Ovary (tissue), 9 donors: ENCODE measurements around the gene GIMD1. TPM values are rescaled to one million over a fixed set of nuclear protein-coding genes. Genes with fewer than 3 reads are reported as not detected.

ENCODE experiments used
- DNase-seq, 5 donors: peaks; one replicate each; pipeline ENCODE4 v3.0.0-alpha.2; 2019 to 2020
- H3K27ac ChIP-seq, 2 donors: fragments of 200-600 bp; one replicate each; pipeline versions ENCODE4 v1.5.1 to v1.8.0; 2019 to 2022
- H3K27me3 ChIP-seq: fragments of 200-600 bp; one replicate; pipeline ENCODE4 v1.8.0; 2022
- H3K36me3 ChIP-seq: fragments of 200-600 bp; sonication (generic); one replicate; pipeline ENCODE4 v1.5.1; 2019
- H3K4me1 ChIP-seq: one replicate; pipeline ENCODE4 v1.8.1; 2013; ENCODE audit warnings: mild to moderate bottlenecking, moderate library complexity; ENCODE audit not compliant: insufficient read depth
- H3K4me3 ChIP-seq: fragments of 200-600 bp; sonication (generic); one replicate; pipeline ENCODE4 v1.5.1; 2017
- H3K9me3 ChIP-seq, 2 donors: fragments of 200-600 bp in 1 of 2; sonication (generic) in 1 of 2; one replicate each; pipeline versions ENCODE4 v1.5.1 to v1.8.1; 2013 to 2019; ENCODE audit warnings: mild to moderate bottlenecking in 1 of 2, moderate library complexity in 1 of 2
- EP300 ChIP-seq: sonication (generic); formaldehyde crosslinking; IDR thresholded peaks from one replicate; pipeline ENCODE4 v1.6.1; 2017; ENCODE audit warnings: antibody characterized with exemption
- POLR2A ChIP-seq: fragments of 450-650 bp; IDR thresholded peaks from one replicate; pipeline ENCODE4 v1.6.1; 2017; ENCODE audit warnings: antibody characterized with exemption, mild to moderate bottlenecking, moderate library complexity
- WGBS, 3 donors: extraction: QIAGEN DNeasy Blood & Tissue Kit in 1 of 3; methylation state at CpG; one replicate each; pipeline versions ENCODE4 v1.1.5 to v1.1.7; 2013 to 2017; 5-methylcytosine and 5-hydroxymethylcytosine counted together
- intact Hi-C, 4 donors: fragments of 100-400 bp; cut with DNase I; formaldehyde crosslinking; loops; one replicate each; pipeline versions ENCODE4 v1.11.0 to v1.15.1; 2022 to 2023
- polyA plus RNA-seq, 2 donors: library from polyadenylated mRNA; stranded (reverse); fragments of 200-250 nt in 1 of 2; fragments of 350-450 nt in 1 of 2; fragmentation: Illumina TruSeq in 1 of 2; extraction: RNeasy Lipid Tissue Mini Kit (QIAGEN cat#74804) in 1 of 2; gene quantifications; one replicate each; pipeline ENCODE4 v1.2.3, GENCODE V29; 2013 to 2014
- total RNA-seq, 7 donors: library from RNA; depleted of rRNA in 2 of 7; stranded (reverse); fragments of >200 nt in 2 of 7; fragmentation: NEBNext Ultra II Directional in 3 of 7; extraction: Animal tissue kit (Norgen Biotek cat#: 25700) in 3 of 7; gene quantifications; one replicate each; pipeline versions ENCODE4 v1.1.0 to v1.2.4, GENCODE V29; 2016 to 2023
- TF ChIP-seq, protein P1 (sequence below), 3 donors: fragments of 450-650 bp in 2 of 3; fragments of 200-600 bp in 1 of 3; IDR thresholded peaks; one replicate each; pipeline versions ENCODE4 v1.5.1 to v1.8.0; 2016 to 2022; ENCODE audit warnings: antibody characterized with exemption in 3 of 3, mild to moderate bottlenecking in 1 of 3
- donor health status: DM: no; HTN: no; CAD: no; lungs with moderate emphysema.
- donor health status: DM: no; HTN: no; CAD: no.
- donor health status: Bipolar disorder and iron deficiency.
- donor health status: DM: yes; HTN: yes; CAD: no.
- donor health status: DM: no; HTN: no; CAD: no.
- donor health status: DM: yes; HTN: yes; CAD: no.

The GIMD1 gene
- total and polyA plus RNA-seq, 9 donors: not detected

DNA sequence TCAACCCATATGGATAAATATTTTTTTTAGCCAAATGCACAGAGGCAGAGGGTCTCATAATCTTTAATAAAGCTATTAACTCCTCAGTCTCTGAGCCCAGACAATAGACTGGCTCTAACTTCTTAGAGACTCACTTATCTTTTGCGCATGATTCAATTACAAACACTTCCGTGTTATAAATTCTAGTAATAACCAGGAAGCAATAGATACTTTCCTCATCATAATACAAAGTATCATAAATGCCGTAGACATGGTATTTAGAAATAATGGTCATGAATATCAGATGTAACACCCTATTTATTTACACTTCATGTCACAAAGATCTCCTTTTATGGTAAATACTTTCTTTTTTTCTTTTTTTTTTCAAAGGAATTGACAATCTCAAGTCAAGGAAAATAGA, 4.4 kb upstream of the GIMD1 start:
- 76 to 89% (median 85%) methylated on average over 3 of the region's 3 CpGs for WGBS, 3 donors
- no peak overlapping the region for H3K27ac ChIP-seq
- no peaks in the 10 kb centered on the region for H3K27me3 ChIP-seq
- H3K4me1 ChIP-seq: no peaks in the 10 kb centered on the region
- H3K4me3 ChIP-seq: no peak overlapping the region
- H3K36me3 ChIP-seq: no peaks in the 10 kb centered on the region
- no peaks in the 10 kb centered on the region for H3K9me3 ChIP-seq
- TF ChIP-seq EP300 (no peak), POLR2A (no peak)
- TF ChIP-seq, protein P1, sequence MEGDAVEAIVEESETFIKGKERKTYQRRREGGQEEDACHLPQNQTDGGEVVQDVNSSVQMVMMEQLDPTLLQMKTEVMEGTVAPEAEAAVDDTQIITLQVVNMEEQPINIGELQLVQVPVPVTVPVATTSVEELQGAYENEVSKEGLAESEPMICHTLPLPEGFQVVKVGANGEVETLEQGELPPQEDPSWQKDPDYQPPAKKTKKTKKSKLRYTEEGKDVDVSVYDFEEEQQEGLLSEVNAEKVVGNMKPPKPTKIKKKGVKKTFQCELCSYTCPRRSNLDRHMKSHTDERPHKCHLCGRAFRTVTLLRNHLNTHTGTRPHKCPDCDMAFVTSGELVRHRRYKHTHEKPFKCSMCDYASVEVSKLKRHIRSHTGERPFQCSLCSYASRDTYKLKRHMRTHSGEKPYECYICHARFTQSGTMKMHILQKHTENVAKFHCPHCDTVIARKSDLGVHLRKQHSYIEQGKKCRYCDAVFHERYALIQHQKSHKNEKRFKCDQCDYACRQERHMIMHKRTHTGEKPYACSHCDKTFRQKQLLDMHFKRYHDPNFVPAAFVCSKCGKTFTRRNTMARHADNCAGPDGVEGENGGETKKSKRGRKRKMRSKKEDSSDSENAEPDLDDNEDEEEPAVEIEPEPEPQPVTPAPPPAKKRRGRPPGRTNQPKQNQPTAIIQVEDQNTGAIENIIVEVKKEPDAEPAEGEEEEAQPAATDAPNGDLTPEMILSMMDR (IDR thresholded peaks at IDR 0.05): no peak
- intact Hi-C loops: no loop called here
- no peak for DNase-seq

DNA sequence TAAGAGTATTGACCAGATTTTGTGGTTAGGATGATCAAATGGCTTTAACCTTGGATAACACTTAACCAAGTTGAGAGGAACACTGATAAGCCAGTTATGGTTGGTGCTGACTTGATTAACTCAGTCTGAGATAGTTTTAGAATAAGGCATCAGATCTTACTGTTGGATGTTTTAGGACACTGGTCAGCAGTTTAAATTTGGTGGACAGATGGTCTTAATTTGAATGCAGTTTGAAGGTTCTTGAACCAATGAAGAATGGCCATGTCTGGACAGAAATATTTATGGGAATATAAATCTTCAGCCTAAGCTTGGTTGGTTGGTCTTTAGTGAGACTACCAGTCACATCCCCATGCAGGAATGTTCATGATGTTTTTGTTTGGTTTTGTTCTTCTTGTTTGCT, 2.6 kb upstream of the GIMD1 start:
- no peak for TF ChIP-seq POLR2A
- no peak for TF ChIP-seq EP300
- TF ChIP-seq, protein P1 (IDR thresholded peaks at IDR 0.05): no peak
- no peaks in the 10 kb centered on the region for H3K4me1 ChIP-seq

DNA sequence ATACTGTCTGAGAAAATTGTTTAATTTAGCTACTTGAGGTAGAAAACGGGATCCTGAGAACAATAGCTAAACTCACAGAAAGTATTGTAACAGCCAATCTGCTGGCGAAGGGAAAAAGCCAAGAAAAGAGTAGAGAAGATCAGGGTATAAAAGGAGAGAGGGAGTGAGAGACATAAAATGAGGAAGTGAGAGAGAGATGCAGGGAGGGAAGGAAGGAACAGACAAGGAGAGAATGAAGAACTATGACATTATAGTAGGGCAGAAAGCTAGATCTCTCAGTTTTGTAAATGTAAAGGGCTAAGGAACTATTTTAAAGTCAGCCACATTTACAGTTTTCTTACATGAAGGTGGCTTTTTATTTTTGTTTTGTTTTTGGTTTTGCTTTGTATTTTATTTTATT, 1.6 kb upstream of the GIMD1 start:
- 55 to 74% (median 63%) methylated on average over 2 of the region's 2 CpGs for WGBS, 3 donors
- no peak overlapping the region for H3K4me3 ChIP-seq
- no peak overlapping the region for H3K27ac ChIP-seq
- TF ChIP-seq POLR2A: no peak
- TF ChIP-seq, protein P1 (IDR thresholded peaks at IDR 0.05): no peak
- no peak for TF ChIP-seq EP300
- H3K36me3 ChIP-seq: no peaks in the 10 kb centered on the region
- no peaks in the 10 kb centered on the region for H3K27me3 ChIP-seq
- intact Hi-C loops: no loop called here
- no peak for DNase-seq
- H3K4me1 ChIP-seq: no peaks in the 10 kb centered on the region
- H3K9me3 ChIP-seq: no peaks in the 10 kb centered on the region

More for the DNA sequence above, 2.6 kb upstream of the GIMD1 start:
- Histone ChIP-seq H3K27me3 (no peaks in the 10 kb centered on the region), H3K36me3 (no peaks in the 10 kb centered on the region), H3K27ac (no peak overlapping the region), H3K4me3 (no peak overlapping the region), H3K9me3 (no peaks in the 10 kb centered on the region)
- DNase-seq: no peak
- intact Hi-C loops: no loop called here

DNA sequence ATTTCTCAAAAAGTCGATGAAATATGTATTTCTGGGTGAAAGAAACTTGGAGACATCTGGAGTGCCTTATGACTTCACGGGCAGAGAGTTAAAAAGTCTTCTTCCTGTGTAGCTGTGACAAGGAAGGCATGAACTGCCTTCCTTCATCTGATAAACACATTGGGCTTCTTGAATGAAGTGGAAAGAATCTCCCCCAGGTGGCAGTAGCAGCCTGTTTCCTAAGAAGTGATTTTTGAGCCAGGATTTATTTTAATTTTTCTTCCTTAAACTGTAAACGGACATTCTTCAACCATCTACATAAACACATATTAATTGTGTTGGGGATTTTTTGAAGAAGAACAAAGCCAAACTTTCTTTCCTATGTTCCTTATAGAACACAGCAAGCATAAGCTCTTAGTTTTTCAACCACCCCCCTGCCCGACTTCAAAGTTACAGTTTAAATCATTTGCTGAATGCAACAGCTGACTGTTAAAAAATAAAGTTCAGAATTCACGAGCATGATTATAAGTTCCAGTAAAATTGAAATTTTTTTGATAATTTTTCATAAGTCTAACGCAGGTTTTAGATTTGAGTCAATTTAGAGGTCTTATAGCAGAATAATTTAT, 980 bp upstream of the GIMD1 start:
- WGBS, 3 donors: 9 to 13% (median 9%) methylated on average over 6 of the region's 6 CpGs
- Histone ChIP-seq H3K4me1 (no peaks in the 10 kb centered on the region), H3K4me3 (no peak overlapping the region), H3K27ac (no peak overlapping the region), H3K9me3 (no peaks in the 10 kb centered on the region), H3K36me3 (no peaks in the 10 kb centered on the region), H3K27me3 (no peaks in the 10 kb centered on the region)
- DNase-seq: peak in 1 of 5 donors; percentile 33
- no peak for TF ChIP-seq POLR2A
- TF ChIP-seq, protein P1 (IDR thresholded peaks at IDR 0.05): peak in 2 of 3 donors; percentile 15 to 43
- intact Hi-C loops: no loop called here
